GM23338 (cell line): ENCODE measurements around the gene SCGB3A2.

Experiments
- CTCF ChIP-seq, 2 experiments: fragments of 200-600 bp in 1 of 2; sonication (generic) in 1 of 2; conservative IDR thresholded peaks; 2 replicates each; pipeline versions ENCODE4 v1.5.1 to v1.6.1; 2016 to 2017; ENCODE audit warnings: antibody characterized with exemption in 2 of 2, low read depth in 2 of 2, mild to moderate bottlenecking in 2 of 2, moderate library complexity in 1 of 2
- JUNB ChIP-seq: IDR thresholded peaks from one replicate; pipeline ENCODE4 v1.6.1; 2016; ENCODE audit warnings: antibody characterized with exemption; ENCODE audit not compliant: unreplicated experiment
- POLR2AphosphoS5 ChIP-seq: IDR thresholded peaks from 2 replicates; pipeline ENCODE4 v1.6.1; 2016; ENCODE audit warnings: antibody characterized with exemption, low read depth

- no peak; a peak in 1 of 4 replicates for TF ChIP-seq CTCF (conservative IDR thresholded peaks at IDR 0.05; ENCODE audit: low read depth in 2 of 2)
- no peak for TF ChIP-seq JUNB
- no peak for TF ChIP-seq POLR2AphosphoS5
These were observed 26.9 kb upstream of the SCGB3A2 start for GRCh38 chr5:147851578-147851977.
